Measurements from ENCODE around the gene RXRA.

The RXRA gene

GRCh38 chr9:134283111-134283515, 43.1 kb upstream of the RXRA start:
- no peak overlapping the region for H2BK120ac ChIP-seq (ENCODE audit: low read depth, low read length)
- H3K4ac ChIP-seq (ENCODE audit: low read depth in 1 of 2, low read length in 2 of 2) = no peak overlapping the region
- no peak overlapping the region for H3K9ac ChIP-seq (ENCODE audit: low read length)
- H2AK5ac ChIP-seq (ENCODE audit: low read length, severe bottlenecking) = no peak overlapping the region
- H3K79me1 ChIP-seq (replicated peaks; ENCODE audit: low read length, poor library complexity, severe bottlenecking) = no peaks in the 10 kb centered on the region
- no peak for DNase-seq
- H3K36me3 ChIP-seq (ENCODE audit: control insufficient read depth in 1 of 2, insufficient read depth in 2 of 2, low read depth in 1 of 2, low read length in 2 of 2) = no peaks in the 10 kb centered on the region
- H3K4me1 ChIP-seq (ENCODE audit: control insufficient read depth, insufficient read depth, low read depth, low read length) = no peaks in the 10 kb centered on the region
- H2BK15ac ChIP-seq (ENCODE audit: low read depth, poor library complexity, severe bottlenecking) = no peak overlapping the region
- H4K8ac ChIP-seq (ENCODE audit: low read length) = no peak overlapping the region
- 89% methylated on average over 23 of the region's 23 CpGs for WGBS
- no peak overlapping the region for H3K27ac ChIP-seq (ENCODE audit: low read length, poor library complexity, severe bottlenecking)
- H3K23ac ChIP-seq (ENCODE audit: low read length in 2 of 2) = no peak overlapping the region
- H3K4me3 ChIP-seq (ENCODE audit: insufficient read depth in 1 of 2, low read depth in 1 of 2, low read length in 2 of 2) = no peak overlapping the region
- H3K9me3 ChIP-seq (ENCODE audit: control insufficient read depth, low read length) = no peaks in the 10 kb centered on the region
- H2BK12ac ChIP-seq (ENCODE audit: low read length in 2 of 2) = no peak overlapping the region
- peak overlapping the region in 1 of 2 experiments; percentile 18 for H3K14ac ChIP-seq (ENCODE audit: low read length in 2 of 2)
- no peak overlapping the region for H2AFZ ChIP-seq (ENCODE audit: low read depth, low read length)
- peaks cover 7 to 65% of the 10 kb centered on the region in 2 experiments for H3K27me3 ChIP-seq (ENCODE audit: control insufficient read depth in 1 of 2, insufficient read depth in 1 of 2, low read length in 2 of 2)
- no peak overlapping the region for H3K4me2 ChIP-seq (ENCODE audit: low read length, poor library complexity, severe bottlenecking)
- no peak overlapping the region for H4K91ac ChIP-seq (ENCODE audit: low read length)
- no peak overlapping the region for H2BK5ac ChIP-seq (ENCODE audit: low read depth, low read length, poor library complexity, severe bottlenecking)
- H3K18ac ChIP-seq (ENCODE audit: low read depth in 1 of 2, low read length in 2 of 2) = no peak overlapping the region

- H3K27me3 ChIP-seq (ENCODE audit: control insufficient read depth in 1 of 2, insufficient read depth in 1 of 2, low read length in 2 of 2) = peaks cover under 1 to 59% of the 10 kb centered on the region in 2 experiments
- 89% methylated on average over 13 of the region's 15 CpGs for WGBS
Observed at GRCh38 chr9:134283692-134284265, 42.5 kb upstream of the RXRA start.

GRCh38 chr9:134284273-134284672, 42.0 kb upstream of the RXRA start:
- Histone ChIP-seq H2AK5ac (ENCODE audit: low read length, severe bottlenecking) (no peak overlapping the region), H3K9ac (ENCODE audit: low read length) (no peak overlapping the region), H3K79me1 (replicated peaks; ENCODE audit: low read length, poor library complexity, severe bottlenecking) (no peaks in the 10 kb centered on the region), H3K27me3 (ENCODE audit: control insufficient read depth in 1 of 2, insufficient read depth in 1 of 2, low read length in 2 of 2) (peaks cover 0 to 59% of the 10 kb centered on the region in 2 experiments), H3K9me3 (ENCODE audit: control insufficient read depth, low read length) (no peaks in the 10 kb centered on the region), H4K8ac (ENCODE audit: low read length) (no peak overlapping the region), H3K18ac (ENCODE audit: low read depth in 1 of 2, low read length in 2 of 2) (no peak overlapping the region), H3K36me3 (ENCODE audit: control insufficient read depth in 1 of 2, insufficient read depth in 2 of 2, low read depth in 1 of 2, low read length in 2 of 2) (no peaks in the 10 kb centered on the region), H2BK120ac (ENCODE audit: low read depth, low read length) (no peak overlapping the region), H3K4me3 (ENCODE audit: insufficient read depth in 1 of 2, low read depth in 1 of 2, low read length in 2 of 2) (no peak overlapping the region), H3K27ac (ENCODE audit: low read length, poor library complexity, severe bottlenecking) (no peak overlapping the region), H3K23ac (ENCODE audit: low read length in 2 of 2) (no peak overlapping the region), H3K4ac (ENCODE audit: low read depth in 1 of 2, low read length in 2 of 2) (no peak overlapping the region), H4K91ac (ENCODE audit: low read length) (no peak overlapping the region), H2BK5ac (ENCODE audit: low read depth, low read length, poor library complexity, severe bottlenecking) (no peak overlapping the region), H3K4me1 (ENCODE audit: control insufficient read depth, insufficient read depth, low read depth, low read length) (no peaks in the 10 kb centered on the region), H2AFZ (ENCODE audit: low read depth, low read length) (no peak overlapping the region), H3K14ac (ENCODE audit: low read length in 2 of 2) (no peak overlapping the region), H2BK15ac (ENCODE audit: low read depth, poor library complexity, severe bottlenecking) (no peak overlapping the region), H2BK12ac (ENCODE audit: low read length in 2 of 2) (no peak overlapping the region), H3K4me2 (ENCODE audit: low read length, poor library complexity, severe bottlenecking) (no peak overlapping the region)
- 91% methylated on average over 9 of the region's 9 CpGs for WGBS
- DNase-seq = no peak

More at GRCh38 chr9:134283692-134284265, 42.5 kb upstream of the RXRA start:
- Histone ChIP-seq H3K23ac (ENCODE audit: low read length in 2 of 2) (no peak overlapping the region), H2BK120ac (ENCODE audit: low read depth, low read length) (no peak overlapping the region), H2BK15ac (ENCODE audit: low read depth, poor library complexity, severe bottlenecking) (no peak overlapping the region), H3K36me3 (ENCODE audit: control insufficient read depth in 1 of 2, insufficient read depth in 2 of 2, low read depth in 1 of 2, low read length in 2 of 2) (no peaks in the 10 kb centered on the region), H3K79me1 (replicated peaks; ENCODE audit: low read length, poor library complexity, severe bottlenecking) (no peaks in the 10 kb centered on the region), H3K27ac (ENCODE audit: low read length, poor library complexity, severe bottlenecking) (no peak overlapping the region), H3K4ac (ENCODE audit: low read depth in 1 of 2, low read length in 2 of 2) (no peak overlapping the region), H2BK12ac (ENCODE audit: low read length in 2 of 2) (no peak overlapping the region), H3K4me2 (ENCODE audit: low read length, poor library complexity, severe bottlenecking) (no peak overlapping the region), H4K91ac (ENCODE audit: low read length) (no peak overlapping the region), H2BK5ac (ENCODE audit: low read depth, low read length, poor library complexity, severe bottlenecking) (no peak overlapping the region), H3K4me1 (ENCODE audit: control insufficient read depth, insufficient read depth, low read depth, low read length) (no peaks in the 10 kb centered on the region), H3K14ac (ENCODE audit: low read length in 2 of 2) (peak overlapping the region in 1 of 2 experiments; percentile 45), H2AFZ (ENCODE audit: low read depth, low read length) (no peak overlapping the region), H4K8ac (ENCODE audit: low read length) (no peak overlapping the region), H3K9me3 (ENCODE audit: control insufficient read depth, low read length) (no peaks in the 10 kb centered on the region), H2AK5ac (ENCODE audit: low read length, severe bottlenecking) (no peak overlapping the region), H3K4me3 (ENCODE audit: insufficient read depth in 1 of 2, low read depth in 1 of 2, low read length in 2 of 2) (no peak overlapping the region), H3K18ac (ENCODE audit: low read depth in 1 of 2, low read length in 2 of 2) (no peak overlapping the region), H3K9ac (ENCODE audit: low read length) (no peak overlapping the region)
- no peak for DNase-seq

- no peak overlapping the region for H2BK15ac ChIP-seq (ENCODE audit: low read depth, poor library complexity, severe bottlenecking)
- no peak for DNase-seq
- H3K14ac ChIP-seq (ENCODE audit: low read length in 2 of 2) = no peak overlapping the region
- H3K9me3 ChIP-seq (ENCODE audit: control insufficient read depth, low read length) = no peaks in the 10 kb centered on the region
- H3K4ac ChIP-seq (ENCODE audit: low read depth in 1 of 2, low read length in 2 of 2) = no peak overlapping the region
- 84% methylated on average over 12 of the region's 12 CpGs for WGBS
- H4K8ac ChIP-seq (ENCODE audit: low read length) = no peak overlapping the region
- H3K27ac ChIP-seq (ENCODE audit: low read length, poor library complexity, severe bottlenecking) = no peak overlapping the region
- no peak overlapping the region for H2BK120ac ChIP-seq (ENCODE audit: low read depth, low read length)
- no peak overlapping the region for H4K91ac ChIP-seq (ENCODE audit: low read length)
- H2AFZ ChIP-seq (ENCODE audit: low read depth, low read length) = no peak overlapping the region
- no peaks in the 10 kb centered on the region for H3K79me1 ChIP-seq (replicated peaks; ENCODE audit: low read length, poor library complexity, severe bottlenecking)
- no peak overlapping the region for H3K4me3 ChIP-seq (ENCODE audit: insufficient read depth in 1 of 2, low read depth in 1 of 2, low read length in 2 of 2)
- no peak overlapping the region for H2BK5ac ChIP-seq (ENCODE audit: low read depth, low read length, poor library complexity, severe bottlenecking)
- no peaks in the 10 kb centered on the region for H3K4me1 ChIP-seq (ENCODE audit: control insufficient read depth, insufficient read depth, low read depth, low read length)
- no peak overlapping the region for H3K4me2 ChIP-seq (ENCODE audit: low read length, poor library complexity, severe bottlenecking)
- no peak overlapping the region for H2AK5ac ChIP-seq (ENCODE audit: low read length, severe bottlenecking)
- no peak overlapping the region for H3K23ac ChIP-seq (ENCODE audit: low read length in 2 of 2)
- H3K27me3 ChIP-seq (ENCODE audit: control insufficient read depth in 1 of 2, insufficient read depth in 1 of 2, low read length in 2 of 2) = peaks cover 0 to 61% of the 10 kb centered on the region in 2 experiments
- H3K9ac ChIP-seq (ENCODE audit: low read length) = no peak overlapping the region
- no peak overlapping the region for H2BK12ac ChIP-seq (ENCODE audit: low read length in 2 of 2)
- no peaks in the 10 kb centered on the region for H3K36me3 ChIP-seq (ENCODE audit: control insufficient read depth in 1 of 2, insufficient read depth in 2 of 2, low read depth in 1 of 2, low read length in 2 of 2)
- no peak overlapping the region for H3K18ac ChIP-seq (ENCODE audit: low read depth in 1 of 2, low read length in 2 of 2)
Observed at GRCh38 chr9:134284741-134285140, 41.5 kb upstream of the RXRA start.

All from mesenchymal stem cell (in vitro differentiated cells and primary cell).